ENCODE results near the gene PROSER3.
A peak's percentile ranks its signal among the peaks of the same experiment; 100 is the strongest.

The PROSER3 gene

GRCh38 chr19:35757749-35758608, at the start of gene PROSER3:
PROSER3 (plus strand) TSS chr19:35758176; CDS start chr19:35758216, 40 bp downstream.
- peak; percentile 98 for DNase-seq

- DNase-seq, result no peak
Measured at GRCh38 chr19:35708391-35708790, 49.6 kb upstream of the PROSER3 start.

- DNase-seq, result no peak
Measured at GRCh38 chr19:35710784-35711723, 46.9 kb upstream of the PROSER3 start.

- no peak for DNase-seq
Measured at GRCh38 chr19:35712567-35713505, 45.1 kb upstream of the PROSER3 start.

GRCh38 chr19:35713506-35713850, 44.5 kb upstream of the PROSER3 start:
- DNase-seq, result no peak

GRCh38 chr19:35713904-35714495, 44.0 kb upstream of the PROSER3 start:
- DNase-seq, result no peak

- DNase-seq, result no peak
Measured at GRCh38 chr19:35714601-35715354, 43.2 kb upstream of the PROSER3 start.

- no peak for DNase-seq
Measured at GRCh38 chr19:35715355-35715809, 42.6 kb upstream of the PROSER3 start.

- no peak for DNase-seq
Measured at GRCh38 chr19:35715981-35716800, 41.8 kb upstream of the PROSER3 start.

GRCh38 chr19:35716801-35717664, 40.9 kb upstream of the PROSER3 start:
- DNase-seq, result peak; percentile 84

- DNase-seq, result no peak
Measured at GRCh38 chr19:35717665-35718344, 40.2 kb upstream of the PROSER3 start, which contains the start of gene KMT2B. KMT2B (plus strand) TSS chr19:35718003; CDS start chr19:35718019, 16 bp downstream.

- DNase-seq, result no peak
Measured at GRCh38 chr19:35718345-35719041, 39.5 kb upstream of the PROSER3 start.

GRCh38 chr19:35719402-35720162, 38.4 kb upstream of the PROSER3 start:
- DNase-seq, result no peak

GRCh38 chr19:35720163-35720524, 37.8 kb upstream of the PROSER3 start:
- DNase-seq, result no peak

- DNase-seq, result no peak
Measured at GRCh38 chr19:35720648-35721047, 37.3 kb upstream of the PROSER3 start.

- no peak for DNase-seq
Measured at GRCh38 chr19:35721374-35721773, 36.6 kb upstream of the PROSER3 start.

GRCh38 chr19:35722461-35722860, 35.5 kb upstream of the PROSER3 start:
- DNase-seq, result no peak

All from NCI-H2029 treated with DMSO at 0.1 percent for 48 hours (cell line).